Activated T-helper 1 cell treated with anti-CD3 and anti-CD28 coated beads, Interleukin-12 subunit alpha, Interleukin-12 subunit beta, Interleukin-2, Interleukin-4 antibody, amounts not matched to agents 30 ng/mL and 10 ng/mL and 1 ng/mL, durations not matched to agents 14 hours and 24 hours and 36 hours (primary cell): ENCODE measurements around the gene SMIM9. TPM values are rescaled to one million over a fixed set of nuclear protein-coding genes. Genes with fewer than 3 reads are reported as not detected.
"Not testable (repeated sequence)": the region's sequence is repeated elsewhere in the genome, so short reads cannot be mapped to it uniquely, and the experiment has no call there.

Experiments
- DNase-seq: peaks from one replicate; pipeline ENCODE4 v3.0.0; 2021; ENCODE audit warnings: low spot score
- H3K27ac Mint-ChIP-seq: one replicate; pipeline ENCODE4 v1.8.0; 2021; ENCODE audit warnings: mild to moderate bottlenecking, mixed read lengths
- H3K27me3 Mint-ChIP-seq: one replicate; pipeline ENCODE4 v1.8.0; 2022; ENCODE audit warnings: mild to moderate bottlenecking, moderate library complexity, mixed read lengths; ENCODE audit not compliant: insufficient read depth
- H3K36me3 Mint-ChIP-seq: one replicate; pipeline ENCODE4 v1.8.0; 2021; ENCODE audit warnings: low read depth, mixed read lengths
- H3K4me1 Mint-ChIP-seq: one replicate; pipeline ENCODE4 v1.8.0; 2021; ENCODE audit warnings: low read depth, mixed read lengths
- H3K4me3 Mint-ChIP-seq: one replicate; pipeline ENCODE4 v1.8.0; 2021; ENCODE audit warnings: mild to moderate bottlenecking, moderate library complexity, mixed read lengths
- H3K9me3 Mint-ChIP-seq: one replicate; pipeline ENCODE4 v1.8.0; 2021; ENCODE audit warnings: mixed read lengths
- intact Hi-C: fragments of 100-400 bp; cut with micrococcal nuclease; formaldehyde crosslinking; loops from one replicate; pipeline ENCODE4 v1.15.1; 2024
- total RNA-seq: library from RNA; stranded (reverse); gene quantifications from 2 replicates; pipeline ENCODE4 v1.2.3, GENCODE V29; 2022

Gene SMIM9
- total RNA-seq, 1 donor from 2014 or later: not detected

DNA sequence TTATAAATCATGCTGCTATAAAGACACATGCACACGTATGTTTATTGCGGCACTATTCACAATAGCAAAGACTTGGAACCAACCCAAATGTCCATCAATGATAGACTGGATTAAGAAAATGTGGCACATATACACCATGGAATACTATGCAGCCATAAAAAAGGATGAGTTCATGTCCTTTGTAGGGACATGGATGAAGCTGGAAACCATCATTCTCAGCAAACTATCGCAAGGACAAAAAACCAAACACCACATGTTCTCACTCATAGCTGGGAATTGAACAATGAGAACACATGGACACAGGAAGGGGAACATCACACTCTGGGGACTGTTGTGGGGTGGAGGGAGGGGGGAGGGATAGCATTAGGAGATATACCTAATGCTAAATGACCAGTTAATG lies 8.9 kb downstream of the SMIM9 start:
- H3K27me3 Mint-ChIP-seq, DNase-seq, H3K27ac Mint-ChIP-seq, H3K36me3 Mint-ChIP-seq, H3K4me3 Mint-ChIP-seq, intact Hi-C loops, H3K9me3 Mint-ChIP-seq: not testable (repeated sequence)
- H3K4me1 Mint-ChIP-seq: peaks cover 32% of the 10 kb centered on the region

DNA sequence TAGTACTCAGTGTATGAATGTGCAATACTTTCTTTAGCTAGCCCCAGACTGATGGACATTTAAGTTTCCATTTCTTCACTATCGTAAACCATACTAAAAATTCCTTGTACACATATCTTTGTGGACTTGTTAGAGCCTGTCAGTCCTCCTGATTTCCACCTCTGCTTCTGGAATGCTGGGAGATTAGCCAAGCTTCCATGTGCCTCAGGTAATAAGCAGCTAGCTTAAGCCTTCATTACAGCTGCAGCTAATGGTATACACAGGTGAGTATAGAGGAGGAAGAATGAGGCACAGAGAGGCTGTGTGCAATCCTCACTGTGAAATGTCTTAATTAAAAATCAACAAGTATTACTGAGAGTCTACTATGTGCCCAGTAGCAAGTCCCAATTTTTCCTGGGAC lies 9.8 kb downstream of the SMIM9 start:
- Mint-ChIP-seq H3K27ac (no peak overlapping the region), H3K27me3 (peaks cover 3% of the 10 kb centered on the region), H3K4me1 (peaks cover 27% of the 10 kb centered on the region), H3K9me3 (no peaks in the 10 kb centered on the region), H3K36me3 (peaks cover 3% of the 10 kb centered on the region), H3K4me3 (no peak overlapping the region)
- DNase-seq: no peak
- intact Hi-C loops: no loop called here

DNA sequence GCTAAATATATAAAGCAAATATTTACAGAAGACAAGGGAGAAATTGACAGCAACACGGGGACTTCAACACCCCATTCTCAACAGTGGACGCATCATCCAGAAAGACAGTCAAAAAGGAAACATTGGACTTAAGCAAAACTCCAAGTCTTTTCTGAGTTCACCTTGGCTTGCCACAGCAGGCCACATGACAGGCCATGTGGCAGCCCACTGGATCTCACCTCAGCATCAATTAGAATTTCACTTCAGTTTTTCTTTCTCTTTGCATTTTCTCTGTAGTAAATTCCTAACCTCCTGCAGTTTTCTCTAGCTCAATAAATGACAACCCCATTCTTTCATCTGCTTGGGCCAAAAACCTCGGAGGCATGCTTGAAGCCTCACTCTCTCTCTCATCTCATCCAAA lies 12.4 kb downstream of the SMIM9 start:
- intact Hi-C loops: no loop called here
- Mint-ChIP-seq H3K36me3 (peaks cover 3% of the 10 kb centered on the region), H3K4me1 (peaks cover 5% of the 10 kb centered on the region), H3K4me3 (no peak overlapping the region), H3K9me3 (no peaks in the 10 kb centered on the region), H3K27ac (no peak overlapping the region), H3K27me3 (peaks cover 3% of the 10 kb centered on the region)
- DNase-seq: no peak

DNA sequence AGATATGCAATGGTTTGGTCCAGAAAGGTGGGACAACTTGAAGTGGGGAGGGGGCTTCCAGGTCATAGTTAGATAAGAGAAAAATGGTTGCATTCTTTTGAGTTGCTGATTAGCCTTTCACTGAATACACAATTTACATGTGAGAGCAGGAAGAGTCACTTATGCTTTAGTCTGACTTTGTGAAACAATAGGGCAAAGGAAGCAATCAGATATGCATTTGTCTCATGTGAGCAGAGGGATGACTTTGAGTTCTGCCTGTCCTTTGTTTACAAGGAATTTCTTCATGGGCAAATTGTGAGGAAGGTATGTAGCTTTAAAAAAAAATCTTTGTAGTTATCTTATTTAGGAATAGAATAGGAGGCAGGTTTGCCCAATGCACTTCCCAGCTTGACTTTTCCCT lies 12.9 kb downstream of the SMIM9 start:
- Mint-ChIP-seq H3K4me3 (no peak overlapping the region), H3K9me3 (no peaks in the 10 kb centered on the region), H3K36me3 (peaks cover 2% of the 10 kb centered on the region), H3K27me3 (peaks cover 3% of the 10 kb centered on the region), H3K27ac (no peak overlapping the region), H3K4me1 (peaks cover 3% of the 10 kb centered on the region)
- no peak for DNase-seq
- intact Hi-C loops: no loop called here

DNA sequence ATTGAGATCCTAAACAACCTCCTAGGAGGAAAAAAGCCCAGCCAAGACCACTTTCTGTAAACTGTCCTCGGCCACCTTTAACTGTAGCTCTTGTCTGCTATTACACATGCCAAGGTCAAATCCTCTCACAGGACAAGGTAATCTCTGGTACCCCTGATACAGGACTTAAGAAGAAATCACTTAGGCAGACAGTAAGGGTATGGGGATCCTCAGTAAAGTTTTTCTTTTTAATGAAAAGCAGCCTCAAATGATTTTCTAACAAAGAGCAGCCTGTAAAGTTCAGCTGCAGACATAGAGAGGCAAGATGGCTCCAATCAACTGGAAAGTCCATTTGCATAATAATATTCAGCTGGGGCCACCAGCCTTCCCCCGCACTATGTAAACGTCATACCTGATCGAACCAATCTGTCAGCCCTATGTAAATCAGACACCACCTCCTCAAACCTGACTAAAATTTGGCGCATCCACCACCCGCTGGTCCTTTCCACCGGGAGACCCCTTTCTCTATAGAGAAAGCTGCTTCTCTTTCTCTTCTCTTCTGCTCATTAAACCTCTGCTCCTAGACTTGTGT lies 14.6 kb downstream of the SMIM9 start:
- Mint-ChIP-seq H3K36me3 (no peaks in the 10 kb centered on the region), H3K4me3 (no peak overlapping the region), H3K4me1 (no peaks in the 10 kb centered on the region), H3K27me3 (peaks cover 3% of the 10 kb centered on the region), H3K27ac (no peak overlapping the region), H3K9me3 (no peaks in the 10 kb centered on the region)
- intact Hi-C loops: no loop called here
- DNase-seq: no peak

DNA sequence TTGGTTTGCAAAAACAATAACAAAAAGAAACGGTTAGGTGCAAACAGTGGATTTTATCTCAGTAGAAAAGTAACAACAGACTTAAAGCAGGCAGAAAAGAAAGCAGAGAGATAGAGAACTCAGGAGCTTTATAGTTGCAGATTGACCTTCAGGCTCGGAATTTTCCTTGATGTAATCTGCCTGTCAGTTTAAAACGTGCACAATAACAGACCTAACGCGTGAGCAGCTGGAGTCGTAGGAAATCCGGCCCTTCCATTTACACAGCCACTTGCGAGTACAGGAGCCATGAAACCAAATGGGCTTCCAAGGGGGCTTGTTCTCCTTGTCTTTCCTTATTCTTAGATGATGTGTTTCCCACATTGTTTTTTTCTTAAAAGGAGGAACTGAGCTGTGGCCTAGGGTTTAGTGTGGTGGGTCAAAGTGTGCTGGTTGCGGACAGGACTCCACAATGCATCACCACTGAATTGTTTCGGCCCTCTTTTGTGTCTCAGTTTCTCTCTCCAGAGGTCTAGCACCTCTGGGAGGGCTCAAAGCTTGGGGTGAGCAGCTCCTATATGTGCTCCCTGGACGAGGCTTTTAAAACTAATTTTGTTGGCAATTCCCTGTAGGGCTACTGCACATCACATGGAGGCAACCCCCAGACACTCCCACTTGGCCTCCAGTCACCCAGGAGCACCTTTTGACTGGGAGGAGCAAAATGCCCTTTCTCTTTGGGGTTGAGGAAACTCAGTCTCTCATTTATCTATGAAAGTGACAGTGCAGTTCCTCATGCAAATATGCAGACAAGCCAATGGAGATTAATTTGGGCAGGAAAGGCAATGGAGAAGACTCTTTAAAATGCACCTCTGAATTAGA lies 15.3 kb downstream of the SMIM9 start:
- intact Hi-C loops: no loop called here
- DNase-seq: no peak
- Mint-ChIP-seq H3K4me3 (no peak overlapping the region), H3K36me3 (no peaks in the 10 kb centered on the region), H3K9me3 (no peaks in the 10 kb centered on the region), H3K4me1 (no peaks in the 10 kb centered on the region), H3K27me3 (peaks cover 3% of the 10 kb centered on the region), H3K27ac (no peak overlapping the region)

DNA sequence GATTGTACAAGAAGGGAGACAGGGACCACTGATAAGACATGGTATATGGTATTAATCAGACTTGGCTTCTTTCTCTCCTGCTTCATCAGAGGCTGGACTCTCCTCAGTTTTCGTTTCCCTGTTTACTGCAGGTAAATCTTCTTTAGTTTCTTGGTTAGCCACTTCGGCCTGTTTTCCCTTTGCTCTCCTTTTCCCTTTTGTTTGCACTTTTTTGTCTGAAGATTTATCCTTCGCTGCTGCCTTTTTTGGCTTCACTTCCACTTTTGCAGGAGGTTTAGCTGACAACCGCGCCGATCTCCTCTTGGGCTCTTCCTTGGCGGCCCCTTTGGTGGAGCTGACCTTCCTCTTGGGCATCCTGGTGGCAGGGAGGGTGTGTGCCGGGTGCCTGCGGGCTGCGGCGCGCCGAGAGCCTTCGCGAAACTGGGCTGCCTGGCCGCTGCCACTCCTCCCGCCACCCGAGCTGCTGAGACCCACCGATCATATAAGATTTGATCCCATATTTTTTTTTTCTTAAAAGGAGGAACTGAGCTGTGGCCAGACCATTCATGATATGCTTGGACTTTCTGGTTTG lies 17.3 kb downstream of the SMIM9 start:
- H3K9me3 Mint-ChIP-seq, DNase-seq, H3K4me1 Mint-ChIP-seq, H3K27ac Mint-ChIP-seq, H3K27me3 Mint-ChIP-seq, intact Hi-C loops, H3K36me3 Mint-ChIP-seq, H3K4me3 Mint-ChIP-seq: not testable (repeated sequence)

DNA sequence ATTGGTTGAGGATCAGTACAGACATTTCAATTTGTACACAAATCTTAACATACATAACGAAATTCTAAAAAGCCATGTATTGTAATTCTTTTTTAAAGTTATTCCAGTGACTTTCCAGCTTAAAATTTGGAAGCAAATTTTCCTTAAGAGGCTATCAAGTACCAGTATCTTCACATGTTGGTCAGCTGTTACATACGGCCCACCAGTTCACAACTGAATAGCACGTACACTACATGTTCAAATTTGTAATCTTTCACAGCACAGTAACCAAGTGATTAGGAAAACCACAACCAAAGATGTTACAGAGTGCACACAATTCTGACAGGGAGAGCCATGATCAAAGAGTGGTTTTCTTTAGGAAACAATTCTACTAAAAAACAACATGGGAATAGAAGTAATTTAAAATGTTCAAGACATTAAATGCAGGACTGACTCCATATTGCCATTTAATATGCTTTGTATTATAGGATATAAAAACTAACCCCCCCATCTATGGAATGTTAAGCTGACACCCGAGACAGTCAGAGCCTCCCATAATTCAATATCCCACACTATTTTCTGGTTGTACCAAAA lies 18.1 kb downstream of the SMIM9 start:
- H3K4me1 Mint-ChIP-seq, H3K27ac Mint-ChIP-seq, H3K4me3 Mint-ChIP-seq, H3K36me3 Mint-ChIP-seq, DNase-seq, H3K9me3 Mint-ChIP-seq, intact Hi-C loops: not testable (repeated sequence)
- H3K27me3 Mint-ChIP-seq: peaks cover 10% of the 10 kb centered on the region

DNA sequence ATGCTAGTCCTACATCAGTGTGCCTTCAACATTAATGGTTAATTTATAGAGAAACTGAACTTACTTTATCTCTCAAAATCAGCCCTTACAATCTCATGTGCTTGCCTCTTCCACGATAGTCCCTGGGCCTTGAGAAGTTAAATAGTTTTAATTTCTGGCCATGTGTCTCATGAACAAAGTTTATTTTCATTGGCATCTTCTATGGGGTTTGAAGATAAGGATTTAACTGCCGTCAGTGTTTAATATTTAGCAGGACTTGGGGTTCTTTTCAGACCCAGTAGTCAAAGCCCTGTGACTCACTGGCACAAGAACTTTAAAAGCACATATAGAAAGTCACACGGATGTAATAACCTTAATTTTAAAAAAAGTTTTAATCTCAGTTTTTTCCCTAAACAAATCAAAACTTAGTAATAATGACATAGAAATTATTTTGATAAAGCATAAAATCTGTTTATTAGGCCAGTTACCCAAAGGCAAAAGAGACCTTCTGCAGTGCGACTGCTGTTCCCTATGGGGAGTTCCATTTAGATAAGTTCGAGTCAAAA lies 19.1 kb downstream of the SMIM9 start:
- Mint-ChIP-seq H3K4me3 (no peak overlapping the region), H3K36me3 (no peaks in the 10 kb centered on the region), H3K27me3 (peaks cover 8% of the 10 kb centered on the region), H3K4me1 (no peaks in the 10 kb centered on the region), H3K9me3 (no peaks in the 10 kb centered on the region), H3K27ac (no peak overlapping the region)
- no peak for DNase-seq
- intact Hi-C loops: no loop called here

DNA sequence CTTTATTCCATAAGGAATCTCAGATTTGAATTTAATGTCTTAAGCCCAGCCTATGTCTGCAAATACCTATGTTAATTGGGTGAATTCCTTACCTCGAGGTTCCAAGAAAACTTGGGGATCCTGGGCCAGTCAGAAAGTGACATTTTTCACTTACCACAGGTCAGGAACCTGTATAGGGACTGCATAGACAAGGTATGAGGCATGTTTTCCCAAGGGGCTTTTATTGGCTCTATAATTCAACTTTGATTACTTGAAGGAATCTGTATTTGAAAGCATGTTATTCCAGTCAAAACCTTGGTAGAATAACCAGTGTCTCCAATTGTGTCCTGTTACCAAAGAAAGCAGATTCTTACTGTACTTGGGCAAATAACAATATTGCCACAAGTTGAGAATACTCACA lies 20.7 kb downstream of the SMIM9 start:
- DNase-seq: no peak
- intact Hi-C loops: no loop called here
- H3K4me1 Mint-ChIP-seq: no peaks in the 10 kb centered on the region

DNA sequence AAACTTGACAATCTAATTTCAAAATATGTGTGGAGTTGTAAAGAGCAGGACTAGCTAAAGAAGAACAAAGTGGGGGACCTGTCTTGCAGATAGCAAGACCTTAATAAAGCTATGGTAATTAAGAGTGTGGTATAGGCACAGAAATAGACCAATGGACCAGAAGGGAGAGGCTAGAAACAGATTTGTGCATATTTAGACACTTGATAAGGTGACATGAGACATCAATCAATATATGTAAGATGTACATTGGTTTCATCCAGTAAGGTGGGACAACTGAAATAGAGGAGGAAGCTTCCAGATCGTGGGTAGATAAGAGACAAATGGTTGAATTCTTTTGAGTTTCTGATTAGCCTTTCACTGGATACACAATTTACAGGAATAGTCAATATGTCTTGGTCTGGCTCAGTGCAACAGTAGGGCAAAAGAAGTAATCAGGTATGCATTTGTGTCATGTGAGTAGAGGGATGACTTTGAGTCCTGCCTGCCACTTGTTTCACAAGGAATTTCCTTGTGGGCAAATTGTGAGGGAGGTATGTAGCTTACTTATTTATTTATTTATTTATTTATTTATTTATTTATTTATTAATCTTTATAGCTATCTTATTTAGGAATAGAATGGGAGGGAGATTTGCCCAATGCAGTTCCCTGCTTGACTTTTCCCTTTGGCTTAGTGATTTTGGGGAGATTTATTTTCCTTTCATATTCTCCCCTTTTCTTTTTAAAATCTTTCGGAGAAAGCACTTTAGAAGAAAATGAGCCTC lies 21.9 kb downstream of the SMIM9 start:
- intact Hi-C loops: no loop called here
- Mint-ChIP-seq H3K27ac (no peak overlapping the region), H3K36me3 (no peaks in the 10 kb centered on the region)

More for the DNA sequence above, 20.7 kb downstream of the SMIM9 start:
- H3K36me3 Mint-ChIP-seq: no peaks in the 10 kb centered on the region
- peaks cover 8% of the 10 kb centered on the region for H3K27me3 Mint-ChIP-seq
- no peak overlapping the region for H3K27ac Mint-ChIP-seq
- no peak overlapping the region for H3K4me3 Mint-ChIP-seq
- H3K9me3 Mint-ChIP-seq: no peaks in the 10 kb centered on the region

DNA sequence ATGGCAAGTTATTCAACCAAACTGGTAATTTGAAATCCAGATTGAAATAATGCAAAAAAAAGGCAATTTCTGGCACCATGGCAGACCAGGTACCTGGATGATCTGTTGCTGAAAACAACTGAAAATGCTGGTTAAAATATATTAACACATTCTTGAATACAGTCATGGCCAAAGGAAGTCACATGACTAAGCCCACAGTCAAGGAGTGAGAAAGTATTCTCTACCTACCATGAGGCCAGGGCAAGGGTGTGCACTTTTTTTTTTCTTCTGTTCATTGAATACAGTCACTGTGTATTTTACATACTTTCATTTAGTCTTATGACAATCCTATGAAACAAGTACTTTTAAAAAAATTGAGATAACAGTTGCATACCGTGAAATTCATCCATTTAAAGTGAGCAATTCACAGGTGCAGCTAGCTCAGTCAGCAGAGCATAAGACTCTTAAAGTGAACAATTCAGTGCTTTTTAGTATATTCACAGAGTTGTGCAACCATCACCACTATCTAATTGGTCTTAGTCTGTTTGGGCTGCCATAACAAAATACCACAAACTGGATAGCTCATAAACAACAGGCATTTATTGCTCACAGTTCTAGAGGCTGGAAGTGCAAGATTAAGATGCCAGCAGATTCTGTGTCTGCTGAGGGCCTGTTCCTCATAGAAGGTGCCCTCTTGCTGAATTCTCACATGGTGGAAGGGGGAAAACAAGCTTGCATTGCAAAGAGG lies 24.4 kb downstream of the SMIM9 start:
- intact Hi-C loops: no loop called here
- Mint-ChIP-seq H3K27ac (no peak overlapping the region), H3K36me3 (no peaks in the 10 kb centered on the region), H3K4me1 (peaks cover 5% of the 10 kb centered on the region), H3K4me3 (no peak overlapping the region), H3K9me3 (no peaks in the 10 kb centered on the region), H3K27me3 (peaks cover 8% of the 10 kb centered on the region)
- DNase-seq: no peak

More for the DNA sequence above, 21.9 kb downstream of the SMIM9 start:
- Mint-ChIP-seq H3K27me3 (peaks cover 8% of the 10 kb centered on the region), H3K4me3 (no peak overlapping the region), H3K4me1 (no peaks in the 10 kb centered on the region), H3K9me3 (no peaks in the 10 kb centered on the region)
- no peak for DNase-seq
